ENCODE data around the gene MERTK.

- TF ChIP-seq CTCF (IDR thresholded peaks at IDR 0.05; ENCODE audit: poor library complexity): no peak
- TF ChIP-seq EZH2 (IDR thresholded peaks at IDR 0.05; ENCODE audit: borderline replicate concordance): no peak
Observed at GRCh38 chr2:111986116-111986900, 87.9 kb downstream of the MERTK start.

All from hepatocyte (in vitro differentiated cells).